NCI-H2227 (cell line): ENCODE measurements around the gene KIF17.

ENCODE experiments used
- DNase-seq: peaks from one replicate; lab custom pipeline; 2025; ENCODE audit not compliant: unreplicated experiment; lab: John Stamatoyannopoulos, UW

Gene KIF17

GRCh38 chr1:20717452-20718342 is at the start of gene KIF17:
KIF17 (minus strand) TSS chr1:20718007; CDS start chr1:20717706, 301 bp downstream.
- DNase-seq = peak; percentile 89

- DNase-seq = no peak
Measured at GRCh38 chr1:20767271-20767670, 49.5 kb upstream of the KIF17 start.

GRCh38 chr1:20763417-20763816 is 45.6 kb upstream of the KIF17 start:
- DNase-seq = no peak

GRCh38 chr1:20760322-20760721 is 42.5 kb upstream of the KIF17 start:
- DNase-seq = no peak

- no peak for DNase-seq
Measured at GRCh38 chr1:20753589-20753988, 35.8 kb upstream of the KIF17 start.

- no peak for DNase-seq
Measured at GRCh38 chr1:20751462-20751990, 33.7 kb upstream of the KIF17 start.

- DNase-seq = no peak
Measured at GRCh38 chr1:20742671-20743070, 24.9 kb upstream of the KIF17 start.

- no peak for DNase-seq
Measured at GRCh38 chr1:20740781-20741180, 23.0 kb upstream of the KIF17 start.

GRCh38 chr1:20739225-20739624 is 21.4 kb upstream of the KIF17 start:
- DNase-seq = no peak

GRCh38 chr1:20735581-20736111 is 17.8 kb upstream of the KIF17 start:
- no peak for DNase-seq

- no peak for DNase-seq
Measured at GRCh38 chr1:20733360-20733975, 15.7 kb upstream of the KIF17 start.

GRCh38 chr1:20732588-20733359 is 15.0 kb upstream of the KIF17 start, which contains the start of gene SH2D5:
SH2D5 (minus strand) TSS chr1:20732703; CDS start chr1:20728044, 4,659 bp downstream.
- peak; percentile 84 for DNase-seq

- DNase-seq = peak; percentile 91
Measured at GRCh38 chr1:20732071-20732587, 14.3 kb upstream of the KIF17 start.

GRCh38 chr1:20731057-20731991 is 13.5 kb upstream of the KIF17 start:
- peak; percentile 29 for DNase-seq

- no peak for DNase-seq
Measured at GRCh38 chr1:20730690-20731056, 12.9 kb upstream of the KIF17 start.

GRCh38 chr1:20729990-20730689 is 12.3 kb upstream of the KIF17 start:
- no peak for DNase-seq

GRCh38 chr1:20729155-20729931 is 11.5 kb upstream of the KIF17 start:
- DNase-seq = no peak
